NCI-H1417 (cell line): ENCODE data around the gene CGB7.
"Not testable (repeated sequence)": the region's sequence is repeated elsewhere in the genome, so short reads cannot be mapped to it uniquely, and the experiment has no call there.

Source experiments
- DNase-seq, 3 experiments: peaks; one replicate each; lab custom pipeline; 2025; lab: John Stamatoyannopoulos, UW

Gene CGB7

DNA sequence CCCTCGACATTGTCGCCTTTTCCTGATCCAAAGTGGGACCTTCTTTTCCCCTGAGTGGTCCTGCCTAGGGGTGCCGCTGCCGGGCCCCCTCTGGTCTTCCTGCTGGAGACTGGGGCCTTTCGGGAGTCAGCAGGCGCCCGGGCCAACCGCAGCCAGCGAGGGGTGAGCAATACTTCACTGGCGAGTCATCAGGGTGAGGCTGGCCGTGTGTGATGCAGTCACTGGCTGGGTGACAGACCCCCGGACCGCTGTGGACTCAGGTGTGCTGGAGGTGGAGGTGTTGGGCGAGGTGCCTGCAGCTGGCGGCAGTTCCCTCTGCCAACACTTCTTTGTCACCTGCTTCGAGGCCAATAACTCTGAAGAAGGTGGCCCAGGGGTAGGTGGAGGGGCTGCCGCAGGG lies 15.4 kb downstream of the CGB7 start:
- no peak for DNase-seq

DNA sequence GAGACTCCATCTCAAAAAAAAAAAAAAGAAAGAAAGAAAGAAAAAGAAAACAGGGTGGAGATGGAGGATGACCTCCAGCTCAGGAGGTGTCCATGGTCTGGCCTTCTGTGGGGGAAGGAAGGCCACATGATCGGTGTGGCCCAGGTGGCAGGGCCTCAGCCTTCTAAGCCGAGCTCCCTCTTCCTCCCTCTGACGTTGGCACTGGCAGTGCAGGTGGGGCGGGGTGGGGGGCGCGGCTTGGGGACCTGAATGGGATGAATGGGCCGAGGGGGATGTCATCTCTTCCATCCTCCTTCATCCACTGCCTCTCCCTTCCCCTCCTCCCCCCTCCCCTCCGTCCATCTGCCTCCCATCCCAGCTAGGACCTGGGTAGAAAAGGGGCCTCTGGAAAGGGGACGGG lies 17.8 kb downstream of the CGB7 start:
- DNase-seq, result not testable (repeated sequence)

DNA sequence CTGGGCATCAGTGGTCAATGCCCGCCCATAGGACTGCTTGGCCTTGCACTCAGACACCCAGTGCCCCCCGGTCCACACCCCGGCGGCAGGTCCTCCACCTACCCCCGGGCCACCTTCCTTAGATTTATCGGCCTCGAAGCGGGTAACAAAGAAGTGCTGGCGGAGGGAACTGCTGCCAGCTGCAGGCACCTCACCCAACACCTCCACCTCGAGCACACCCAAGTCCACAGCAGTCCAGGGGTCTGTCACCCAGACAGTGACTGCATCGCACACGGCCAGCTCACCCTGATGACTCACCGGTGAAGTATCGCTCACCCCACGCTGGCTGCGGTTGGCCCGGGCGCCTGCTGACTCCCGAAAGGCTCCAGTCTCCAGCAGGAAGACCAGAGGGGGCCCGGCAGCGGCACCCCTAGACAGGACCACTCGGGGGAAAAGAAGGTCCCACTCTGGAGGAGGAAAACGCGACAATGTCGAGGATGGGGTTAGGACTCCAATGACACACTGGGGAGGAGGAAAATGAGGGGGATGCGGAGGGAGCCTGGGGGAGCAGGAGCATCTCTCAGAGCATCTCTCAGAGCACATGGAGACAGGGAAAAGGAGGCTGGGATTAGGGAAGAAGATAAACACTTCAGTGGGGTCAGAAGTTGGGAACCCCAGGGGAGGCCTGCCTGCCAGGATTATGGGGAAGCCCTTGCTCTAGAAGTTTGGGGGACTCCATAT lies 18.8 kb downstream of the CGB7 start:
- DNase-seq, result not testable (repeated sequence)

DNA sequence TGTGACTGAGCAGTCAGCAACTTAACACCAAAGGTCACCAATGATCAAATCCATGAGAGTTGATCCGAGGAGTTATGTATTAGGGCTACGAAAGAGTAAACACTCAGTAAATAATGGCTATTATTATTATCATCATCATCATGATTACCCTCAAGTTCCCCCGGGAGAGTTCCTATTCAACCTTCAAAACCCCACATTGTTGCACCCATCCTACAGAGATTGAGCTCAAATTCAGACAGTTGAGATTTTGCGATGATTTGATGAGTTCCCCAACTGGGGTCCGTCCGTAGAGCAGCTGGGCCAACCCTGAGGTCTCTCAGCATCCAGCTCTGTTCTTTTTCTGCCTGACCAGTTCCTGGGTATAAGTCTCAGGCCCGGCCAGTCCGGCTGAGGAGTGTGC lies 19.4 kb downstream of the CGB7 start:
- DNase-seq, result not testable (repeated sequence)

DNA sequence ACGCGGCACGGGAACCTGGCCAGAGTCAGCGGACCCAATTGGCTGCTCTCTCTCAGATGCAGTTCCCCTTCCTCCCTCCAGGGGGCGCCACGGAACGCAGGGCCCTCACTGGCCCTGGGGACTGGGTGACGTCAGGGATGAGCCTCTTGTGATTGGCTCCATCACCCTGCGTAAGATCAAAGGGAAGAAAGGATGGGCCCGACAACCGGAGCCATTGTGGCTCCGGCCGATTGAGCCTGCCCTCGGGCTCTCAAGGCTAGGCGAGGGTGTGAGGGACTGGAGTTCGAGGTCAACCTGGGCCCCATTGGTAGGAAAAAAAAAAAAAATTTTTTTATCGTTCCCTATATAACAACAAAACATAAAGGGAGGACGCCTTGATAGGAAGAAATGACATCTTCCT lies 20.7 kb downstream of the CGB7 start, which contains the start of gene CGB1:
CGB1 (minus strand) TSS at position 81 of the 400 bp plus-strand sequence. CDS start 184 bp downstream, outside the sequence.
- DNase-seq, result not testable (repeated sequence)

DNA sequence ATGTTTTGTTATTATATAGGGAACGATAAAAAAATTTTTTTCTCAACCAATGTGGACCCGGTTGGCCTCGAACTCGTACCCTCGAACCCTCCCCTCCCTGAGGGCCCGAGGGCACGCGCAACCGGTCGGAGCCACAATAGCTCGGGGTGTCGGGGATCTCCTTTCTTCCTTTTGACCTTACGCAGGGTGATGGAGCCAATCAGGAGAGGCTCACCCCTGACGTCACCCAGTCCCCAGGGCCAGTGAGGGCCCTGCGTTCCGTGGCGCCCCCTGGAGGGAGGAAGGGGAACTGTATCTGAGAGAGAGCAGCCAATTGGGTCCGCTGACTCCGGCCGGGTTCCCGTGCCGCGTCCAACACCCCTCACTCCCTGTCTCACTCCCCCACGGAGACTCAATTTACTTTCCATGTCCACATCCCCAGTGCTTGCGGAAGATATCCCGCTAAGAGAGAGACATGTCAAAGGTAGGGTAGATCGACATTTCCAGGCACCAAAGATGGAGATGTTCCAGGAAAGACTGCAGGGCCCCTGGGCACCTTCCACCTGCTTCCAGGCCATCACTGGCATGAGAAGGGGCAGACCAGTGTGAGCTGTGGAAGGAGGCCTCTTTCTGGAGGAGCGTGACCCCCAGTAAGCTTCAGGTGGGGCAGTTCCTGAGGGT lies 25.8 kb downstream of the CGB7 start, which contains the start of gene CGB2:
CGB2 (plus strand) TSS at position 249 of the 660 bp plus-strand sequence; CDS start at position 455, 206 bp downstream.
- not testable (repeated sequence) for DNase-seq

DNA sequence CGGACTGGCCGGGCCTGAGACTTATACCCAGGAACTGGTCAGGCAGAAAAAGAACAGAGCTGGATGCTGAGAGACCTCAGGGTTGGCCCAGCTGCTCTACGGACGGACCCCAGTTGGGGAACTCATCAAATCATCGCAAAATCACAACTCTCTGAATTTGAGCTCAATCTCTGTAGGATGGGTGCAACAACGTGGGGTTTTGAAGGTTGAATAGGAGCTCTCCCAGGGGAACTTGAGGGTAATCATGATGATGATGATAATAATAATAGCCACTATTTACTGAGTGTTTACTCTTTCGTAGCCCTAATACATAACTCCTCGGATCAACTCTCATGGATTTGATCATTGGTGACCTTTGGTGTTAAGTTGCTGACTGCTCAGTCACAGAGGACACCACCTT lies 27.2 kb downstream of the CGB7 start:
- not testable (repeated sequence) for DNase-seq

DNA sequence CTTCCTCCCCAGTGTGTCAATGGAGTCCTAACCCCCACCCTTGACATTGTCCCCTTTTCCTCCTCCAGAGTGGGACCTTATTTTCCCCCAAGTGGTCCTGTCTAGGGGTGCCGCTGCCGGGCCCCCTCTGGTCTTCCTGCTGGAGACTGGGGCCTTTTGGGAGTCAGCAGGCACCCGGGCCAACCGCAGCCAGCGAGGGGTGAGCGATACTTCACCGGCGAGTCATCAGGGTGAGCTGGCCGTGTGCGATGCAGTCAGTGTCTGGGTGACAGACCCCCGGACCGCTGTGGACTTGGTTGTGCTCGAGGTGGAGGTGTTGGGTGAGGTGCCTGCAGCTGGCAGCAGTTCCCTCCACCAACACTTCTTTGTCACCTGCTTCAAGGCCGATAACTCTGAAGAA lies 27.8 kb downstream of the CGB7 start:
- not testable (repeated sequence) for DNase-seq

DNA sequence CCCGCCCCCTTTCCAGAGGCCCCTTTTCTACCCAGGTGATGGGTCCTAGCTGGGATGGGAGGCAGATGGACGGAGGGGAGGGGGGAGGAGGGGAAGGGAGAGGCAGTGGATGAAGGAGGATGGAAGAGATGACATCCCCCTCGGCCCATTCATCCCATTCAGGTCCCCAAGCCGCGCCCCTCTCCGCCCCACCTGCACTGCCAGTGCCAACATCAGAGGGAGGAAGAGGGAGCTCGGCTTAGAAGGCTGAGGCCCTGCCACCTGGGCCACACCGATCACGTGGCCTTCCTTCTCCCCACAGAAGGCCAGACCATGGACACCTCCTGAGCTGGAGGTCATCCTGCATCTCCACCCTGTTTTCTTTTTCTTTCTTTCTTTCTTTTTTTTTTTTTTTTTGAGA lies 28.9 kb downstream of the CGB7 start:
- not testable (repeated sequence) for DNase-seq

DNA sequence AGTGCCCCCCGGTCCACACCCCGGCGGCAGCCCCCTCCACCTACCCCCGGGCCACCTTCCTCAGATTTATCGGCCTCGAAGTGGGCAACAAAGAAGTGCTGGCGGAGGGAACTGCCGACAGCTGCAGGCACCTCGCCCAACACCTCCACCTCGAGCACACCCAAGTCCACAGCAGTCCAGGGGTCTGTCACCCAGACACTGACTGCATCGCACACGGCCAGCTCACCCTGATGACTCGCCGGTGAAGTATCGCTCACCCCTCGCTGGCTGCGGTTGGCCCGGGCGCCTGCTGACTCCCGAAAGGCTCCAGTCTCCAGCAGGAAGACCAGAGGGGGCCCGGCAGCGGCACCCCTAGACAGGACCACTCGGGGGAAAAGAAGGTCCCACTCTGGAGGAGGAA lies 31.9 kb downstream of the CGB7 start:
- not testable (repeated sequence) for DNase-seq

DNA sequence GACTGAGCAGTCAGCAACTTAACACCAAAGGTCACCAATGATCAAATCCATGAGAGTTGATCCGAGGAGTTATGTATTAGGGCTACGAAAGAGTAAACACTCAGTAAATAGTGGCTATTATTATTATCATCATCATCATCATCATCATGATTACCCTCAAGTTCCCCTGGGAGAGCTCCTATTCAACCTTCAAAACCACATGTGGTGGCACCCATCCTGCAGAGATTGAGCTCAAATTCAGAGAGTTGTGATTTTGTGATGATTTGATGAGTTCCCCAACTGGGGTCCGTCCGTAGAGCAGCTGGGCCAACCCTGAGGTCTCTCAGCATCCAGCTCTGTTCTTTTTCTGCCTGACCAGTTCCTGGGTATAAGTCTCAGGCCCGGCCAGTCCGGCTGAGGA lies 32.5 kb downstream of the CGB7 start:
- not testable (repeated sequence) for DNase-seq

DNA sequence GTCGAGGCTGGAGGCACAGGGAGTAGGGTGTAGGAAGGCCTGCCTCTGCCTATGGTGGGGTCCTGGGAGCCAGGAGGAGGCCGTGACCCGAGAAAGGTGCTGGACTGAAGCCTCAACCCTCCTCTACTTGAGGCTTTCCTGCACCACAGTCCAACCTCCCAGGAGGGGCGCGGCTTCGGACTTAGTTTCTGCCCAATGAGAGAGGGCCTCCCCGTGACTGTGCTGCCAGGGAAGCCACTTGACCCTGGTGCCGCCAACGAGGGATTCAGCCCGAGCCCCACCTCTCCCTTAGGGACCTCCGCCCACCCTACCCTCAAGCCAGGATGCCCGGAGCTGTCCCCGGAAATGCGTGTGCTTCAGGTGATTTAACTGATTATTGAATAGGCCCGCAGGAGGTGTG lies 33.3 kb downstream of the CGB7 start, which contains the start of gene CGB3:
CGB3 (minus strand) TSS at position 101 of the 400 bp plus-strand sequence. CDS start 362 bp downstream, outside the sequence.
- DNase-seq, result not testable (repeated sequence)

DNA sequence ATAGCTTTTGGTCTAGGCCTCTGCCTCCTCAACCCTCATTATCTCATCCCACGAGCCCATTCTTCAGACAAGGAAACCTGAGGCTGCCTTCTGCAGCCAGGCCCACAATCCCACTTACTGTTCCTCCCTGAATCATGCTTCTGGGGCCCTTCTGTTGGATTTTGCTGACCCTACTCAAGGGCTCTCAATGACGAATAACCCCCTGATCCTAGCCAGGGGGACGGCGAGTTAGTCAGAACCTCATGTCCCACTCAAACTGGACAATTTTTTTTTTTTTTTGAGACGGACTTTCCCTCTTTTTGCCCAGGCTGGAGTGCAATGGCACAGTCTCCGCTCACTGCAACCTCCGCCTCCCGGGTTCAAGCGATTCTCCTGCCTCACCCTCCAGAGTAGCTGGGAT lies 35.4 kb downstream of the CGB7 start:
- no peak for DNase-seq

DNA sequence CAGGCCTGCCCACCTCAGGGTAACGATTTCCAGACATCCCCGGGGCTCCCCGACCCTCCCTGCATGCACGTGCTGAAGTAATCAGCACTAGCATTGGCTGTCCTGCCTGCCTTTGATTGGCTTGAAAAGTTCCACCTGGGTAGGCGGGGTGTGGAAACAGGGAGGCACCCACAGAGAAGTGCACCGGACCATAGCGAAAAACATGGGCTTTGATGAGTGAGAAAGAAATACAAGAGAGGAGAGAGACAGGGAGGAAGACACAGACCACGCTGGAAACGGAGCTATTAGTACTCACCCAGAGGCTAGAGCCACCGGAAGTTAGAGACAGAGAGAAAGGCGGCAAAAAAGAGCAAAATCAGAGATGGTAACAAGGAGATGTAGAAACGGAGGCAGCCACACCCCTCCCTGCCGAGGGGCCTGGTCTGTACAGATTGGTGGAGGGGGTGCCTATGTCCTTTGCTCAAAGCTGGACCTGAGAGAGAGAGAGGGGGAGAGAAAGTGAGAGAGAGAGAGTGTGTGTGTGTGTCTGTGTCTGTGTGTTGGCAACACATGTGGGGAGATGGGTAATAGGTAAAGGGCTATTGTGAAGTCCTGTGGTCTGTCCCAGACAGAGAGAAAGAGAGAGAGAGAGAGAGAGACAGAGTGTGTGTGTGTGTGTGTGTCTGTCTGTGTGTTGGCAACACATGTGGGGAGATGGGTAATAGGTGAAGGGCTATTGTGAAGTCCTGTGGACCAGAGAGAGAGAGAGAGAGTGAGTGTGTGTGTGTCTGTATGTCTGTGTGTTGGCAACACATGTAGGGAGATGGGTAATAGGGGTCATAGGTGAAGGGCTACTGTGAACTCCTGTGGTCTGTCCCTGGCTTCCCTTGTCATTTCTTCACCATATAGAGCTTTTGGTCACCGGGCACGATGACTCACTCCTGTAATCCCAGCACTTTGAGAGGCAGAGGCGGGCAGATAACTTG lies 36.3 kb downstream of the CGB7 start:
- DNase-seq, result peak in 1 of 3 experiments; percentile 26

DNA sequence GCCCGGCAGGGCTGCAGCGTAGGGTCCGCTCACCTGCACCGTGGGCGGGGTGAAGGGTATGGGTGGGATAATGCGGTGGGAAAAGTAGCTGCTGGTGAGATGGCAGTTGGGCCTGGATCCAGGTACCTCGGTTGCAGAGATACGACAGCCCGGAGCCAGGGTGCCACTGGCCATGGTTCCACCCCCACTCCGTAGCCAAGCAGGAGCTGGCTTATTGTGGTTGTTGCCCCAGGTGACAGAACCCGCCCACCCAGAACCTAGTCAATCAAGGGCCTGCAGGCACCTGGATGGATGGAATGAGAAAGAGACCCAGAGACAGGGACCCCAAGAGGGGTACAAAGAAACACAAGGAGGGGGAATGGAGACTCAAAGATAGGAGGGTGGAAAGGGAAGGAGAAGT lies 37.2 kb downstream of the CGB7 start:
- peak in 1 of 3 experiments; percentile 17 for DNase-seq

DNA sequence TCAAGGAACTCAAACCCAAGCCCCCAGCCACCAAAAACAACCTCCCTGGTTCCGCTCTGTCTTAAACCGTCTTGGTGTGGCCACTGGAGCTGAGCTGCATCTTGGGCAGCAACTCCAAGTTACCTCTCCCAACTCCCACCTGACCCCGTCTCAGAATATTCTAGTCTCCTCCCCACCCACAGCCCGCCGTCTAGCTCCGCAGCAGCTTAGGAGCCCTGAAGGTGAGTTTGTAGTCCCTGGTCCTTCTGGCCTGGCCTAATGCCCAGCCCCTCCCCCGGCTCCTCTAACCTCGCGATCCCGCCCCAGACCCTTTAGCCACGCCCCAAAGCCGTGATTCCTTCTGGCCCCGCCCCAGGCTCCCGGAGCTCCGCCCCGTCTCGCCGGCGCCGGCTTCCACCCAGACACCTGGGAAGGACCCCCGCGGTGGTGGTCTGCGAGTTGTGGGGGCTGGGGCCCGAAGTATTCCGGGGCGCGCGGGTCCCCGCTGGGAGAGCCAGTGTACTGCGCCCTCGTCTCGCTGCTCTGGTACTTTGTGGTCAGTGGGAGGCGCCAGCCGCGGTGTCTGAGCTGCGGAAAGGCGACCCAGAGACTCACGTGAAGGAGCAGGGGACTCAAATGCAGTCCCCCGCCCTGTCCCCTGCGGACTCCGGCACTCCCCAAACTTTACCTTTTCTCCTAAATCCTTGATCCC lies 38.2 kb downstream of the CGB7 start:
- peak; percentile 38 to 87 (median 63) for DNase-seq

DNA sequence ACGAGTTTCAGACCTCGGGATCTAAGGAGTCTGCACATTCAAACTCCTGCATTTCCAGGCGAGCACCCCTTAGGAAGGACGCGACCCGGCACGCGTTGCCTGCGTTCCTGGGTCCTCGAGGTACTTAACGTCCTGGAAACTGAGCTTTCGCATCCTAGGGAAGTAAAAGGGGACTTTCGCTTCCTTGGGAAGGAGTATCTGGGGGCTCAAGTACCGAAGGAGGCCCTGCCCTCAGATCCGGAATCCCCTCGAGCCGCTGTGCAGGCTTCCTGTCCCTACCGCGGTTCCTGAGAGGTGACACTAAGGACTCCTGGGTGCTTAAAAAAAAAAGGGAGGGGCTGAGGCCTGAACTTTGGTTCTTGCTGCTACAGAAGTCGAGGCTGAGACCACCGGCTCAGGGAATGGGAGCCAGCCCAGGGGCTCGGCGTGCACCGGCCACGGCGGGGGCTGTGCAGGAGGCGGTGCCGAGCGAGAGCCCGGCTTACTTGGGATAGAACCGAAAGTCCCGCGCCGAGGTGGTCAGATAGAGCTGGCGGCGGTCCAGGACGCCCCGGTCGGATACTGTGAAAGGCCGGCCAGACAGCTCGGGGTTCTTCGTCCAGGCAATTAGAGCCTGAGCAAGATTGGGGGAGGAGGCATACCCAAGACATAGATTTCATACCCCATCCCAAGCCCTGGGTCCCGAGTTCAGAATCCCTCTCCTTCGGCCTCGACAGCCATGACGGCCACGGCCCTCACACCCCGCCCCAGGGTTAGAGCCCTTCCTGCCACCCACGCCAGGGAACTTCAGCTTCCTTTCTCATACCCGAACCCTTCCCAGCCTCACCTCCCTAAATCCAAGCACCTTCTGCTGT lies 38.9 kb downstream of the CGB7 start:
- DNase-seq, result peak in 1 of 3 experiments; percentile 47

DNA sequence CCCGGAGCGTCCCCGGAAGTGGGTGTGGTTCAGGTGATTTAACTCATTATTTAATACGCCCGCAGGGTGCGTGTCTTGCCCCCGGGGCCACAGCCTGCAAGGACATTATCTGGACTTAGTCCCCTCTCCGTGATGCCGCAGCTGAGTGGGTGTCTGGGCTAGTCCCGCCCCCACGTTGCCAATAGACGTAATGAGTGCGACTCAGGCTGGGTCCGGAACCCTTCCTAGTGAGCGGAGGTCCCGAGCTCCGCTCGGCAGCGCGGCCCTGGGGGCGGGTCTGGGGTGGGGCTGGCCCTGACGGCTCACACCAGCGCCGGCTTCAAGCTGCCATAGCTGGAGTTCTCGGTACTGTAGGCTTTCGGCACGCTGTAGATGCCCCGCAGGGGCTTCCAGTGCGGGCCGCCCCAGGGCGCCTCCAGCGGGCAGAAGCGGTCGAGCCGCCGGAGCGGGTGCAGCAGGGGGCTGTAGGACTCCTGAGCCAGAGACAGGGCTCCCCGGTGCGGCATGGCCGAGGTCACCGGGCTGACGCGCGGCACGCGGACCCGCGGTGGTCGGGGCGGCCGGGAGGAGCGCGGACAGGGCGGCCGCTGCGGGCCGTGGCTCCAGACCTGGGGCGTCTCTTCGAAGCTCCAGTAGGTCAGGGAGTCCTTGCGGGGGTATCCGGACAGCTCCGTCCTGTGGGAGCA lies 39.7 kb downstream of the CGB7 start:
- DNase-seq, result peak; percentile 26 to 72 (median 60)

DNA sequence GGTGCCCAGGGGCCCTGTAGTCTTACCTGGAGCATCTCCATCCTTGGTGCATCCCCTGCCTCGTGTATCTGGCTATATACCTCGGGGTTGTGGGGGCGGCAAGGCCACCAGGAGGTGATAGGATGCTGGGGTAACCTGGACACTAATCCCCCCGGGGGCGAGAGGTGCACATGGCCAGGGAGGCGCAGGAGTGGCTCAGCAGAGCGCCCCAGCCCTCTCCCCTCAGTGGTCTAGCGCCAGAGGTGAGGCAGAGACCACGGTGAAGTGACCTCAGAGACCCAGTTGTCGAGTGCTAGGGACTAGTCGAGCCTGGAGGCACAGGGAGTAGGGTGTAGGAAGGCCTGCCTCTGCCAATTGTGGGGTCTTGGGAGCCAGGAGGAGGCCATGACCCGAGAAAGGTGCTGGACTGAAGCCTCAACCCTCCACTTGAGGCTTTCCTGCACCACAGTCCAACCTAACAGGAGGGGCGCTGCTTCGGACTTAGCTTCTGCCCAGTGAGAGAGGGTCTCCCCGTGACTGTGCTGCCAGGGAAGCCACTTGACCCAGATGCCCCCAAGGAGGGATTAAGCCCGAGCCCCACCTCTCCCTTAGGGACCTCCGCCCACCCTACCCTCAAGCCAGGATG lies 40.4 kb downstream of the CGB7 start, which contains the start of gene LHB:
LHB (minus strand) TSS at position 51 of the 625 bp plus-strand sequence; CDS start at position 41, 10 bp downstream.
- DNase-seq, result no peak
